ENCODE results near the gene BICD2. TPM values are rescaled to one million over a fixed set of nuclear protein-coding genes. Genes with fewer than 3 reads are reported as not detected.
A peak's percentile ranks its signal among the peaks of the same experiment; 100 is the strongest.

Gene BICD2
- total RNA-seq, 1 donor from 2014 or later, result 29.2 TPM

- Histone ChIP-seq H3K27me3 (ENCODE audit: control insufficient read depth in 3 of 3, insufficient read depth in 3 of 3, low read length in 3 of 3) (peaks cover 17 to 33% (median 25%) of the 10 kb centered on the region in 3 donors), H3K36me3 (ENCODE audit: control insufficient read depth in 3 of 3, insufficient read depth in 3 of 3, low read length in 3 of 3) (no peaks in the 10 kb centered on the region)
Measured at GRCh38 chr9:92795598-92796336, 31.1 kb upstream of the BICD2 start.

GRCh38 chr9:92795000-92795399 is 30.4 kb upstream of the BICD2 start:
- Histone ChIP-seq H3K27me3 (ENCODE audit: control insufficient read depth in 3 of 3, insufficient read depth in 3 of 3, low read length in 3 of 3) (peaks cover 17 to 33% (median 25%) of the 10 kb centered on the region in 3 donors), H3K27ac (ENCODE audit: low read depth, low read length) (no peak overlapping the region), H3K4me3 (ENCODE audit: low read length in 3 of 3) (no peak overlapping the region), H3K9me3 (ENCODE audit: control insufficient read depth in 3 of 3, low read length in 3 of 3) (no peaks in the 10 kb centered on the region), H3K36me3 (ENCODE audit: control insufficient read depth in 3 of 3, insufficient read depth in 3 of 3, low read length in 3 of 3) (no peaks in the 10 kb centered on the region), H3K4me1 (ENCODE audit: control insufficient read depth in 3 of 3, insufficient read depth in 3 of 3, low read length in 3 of 3) (peaks cover 0 to 7% (median 0%) of the 10 kb centered on the region in 3 donors), H3K9ac (ENCODE audit: low read depth in 1 of 3, low read length in 3 of 3) (no peak overlapping the region)

More at GRCh38 chr9:92795598-92796336, 31.1 kb upstream of the BICD2 start:
- no peak overlapping the region for H3K9ac ChIP-seq (ENCODE audit: low read depth in 1 of 3, low read length in 3 of 3)
- no peaks in the 10 kb centered on the region for H3K9me3 ChIP-seq (ENCODE audit: control insufficient read depth in 3 of 3, low read length in 3 of 3)
- H3K4me1 ChIP-seq (ENCODE audit: control insufficient read depth in 3 of 3, insufficient read depth in 3 of 3, low read length in 3 of 3), result peaks cover 0 to 3% (median 0%) of the 10 kb centered on the region in 3 donors
- no peak overlapping the region for H3K27ac ChIP-seq (ENCODE audit: low read depth, low read length)
- H3K4me3 ChIP-seq (ENCODE audit: low read length in 3 of 3), result no peak overlapping the region

- H3K27me3 ChIP-seq (ENCODE audit: control insufficient read depth in 3 of 3, insufficient read depth in 3 of 3, low read length in 3 of 3), result peaks cover 17 to 29% (median 21%) of the 10 kb centered on the region in 3 donors
- H3K4me1 ChIP-seq (ENCODE audit: control insufficient read depth in 3 of 3, insufficient read depth in 3 of 3, low read length in 3 of 3), result peaks cover 0 to 7% (median 0%) of the 10 kb centered on the region in 3 donors
- H3K27ac ChIP-seq (ENCODE audit: low read depth, low read length), result no peak overlapping the region
- no peak overlapping the region for H3K4me3 ChIP-seq (ENCODE audit: low read length in 3 of 3)
- no peaks in the 10 kb centered on the region for H3K36me3 ChIP-seq (ENCODE audit: control insufficient read depth in 3 of 3, insufficient read depth in 3 of 3, low read length in 3 of 3)
- peak overlapping the region in 1 of 3 donors; percentile 33 for H3K9ac ChIP-seq (ENCODE audit: low read depth in 1 of 3, low read length in 3 of 3)
- no peaks in the 10 kb centered on the region for H3K9me3 ChIP-seq (ENCODE audit: control insufficient read depth in 3 of 3, low read length in 3 of 3)
Measured at GRCh38 chr9:92794426-92794825, 29.8 kb upstream of the BICD2 start.

GRCh38 chr9:92790542-92791527 is 26.2 kb upstream of the BICD2 start:
- peaks cover 0 to 11% (median 0%) of the 10 kb centered on the region in 3 donors for H3K27me3 ChIP-seq (ENCODE audit: control insufficient read depth in 3 of 3, insufficient read depth in 3 of 3, low read length in 3 of 3)
- peaks cover 0 to 7% (median 0%) of the 10 kb centered on the region in 3 donors for H3K4me1 ChIP-seq (ENCODE audit: control insufficient read depth in 3 of 3, insufficient read depth in 3 of 3, low read length in 3 of 3)

GRCh38 chr9:92786298-92786697 is 21.7 kb upstream of the BICD2 start:
- H3K27me3 ChIP-seq (ENCODE audit: control insufficient read depth in 3 of 3, insufficient read depth in 3 of 3, low read length in 3 of 3), result no peaks in the 10 kb centered on the region
- peaks cover 0 to 4% (median 0%) of the 10 kb centered on the region in 3 donors for H3K9me3 ChIP-seq (ENCODE audit: control insufficient read depth in 3 of 3, low read length in 3 of 3)
- H3K27ac ChIP-seq (ENCODE audit: low read depth, low read length), result no peak overlapping the region
- no peak overlapping the region for H3K9ac ChIP-seq (ENCODE audit: low read depth in 1 of 3, low read length in 3 of 3)
- no peaks in the 10 kb centered on the region for H3K36me3 ChIP-seq (ENCODE audit: control insufficient read depth in 3 of 3, insufficient read depth in 3 of 3, low read length in 3 of 3)
- no peak overlapping the region for H3K4me3 ChIP-seq (ENCODE audit: low read length in 3 of 3)
- peaks cover 0 to 7% (median 0%) of the 10 kb centered on the region in 3 donors for H3K4me1 ChIP-seq (ENCODE audit: control insufficient read depth in 3 of 3, insufficient read depth in 3 of 3, low read length in 3 of 3)

More at GRCh38 chr9:92790542-92791527, 26.2 kb upstream of the BICD2 start:
- Histone ChIP-seq H3K4me3 (ENCODE audit: low read length in 3 of 3) (peak overlapping the region in 1 of 3 donors; percentile 45), H3K36me3 (ENCODE audit: control insufficient read depth in 3 of 3, insufficient read depth in 3 of 3, low read length in 3 of 3) (no peaks in the 10 kb centered on the region), H3K27ac (ENCODE audit: low read depth, low read length) (no peak overlapping the region), H3K9me3 (ENCODE audit: control insufficient read depth in 3 of 3, low read length in 3 of 3) (peaks cover 0 to 4% (median 0%) of the 10 kb centered on the region in 3 donors), H3K9ac (ENCODE audit: low read depth in 1 of 3, low read length in 3 of 3) (no peak overlapping the region)

- Histone ChIP-seq H3K36me3 (ENCODE audit: control insufficient read depth in 3 of 3, insufficient read depth in 3 of 3, low read length in 3 of 3) (no peaks in the 10 kb centered on the region), H3K27ac (ENCODE audit: low read depth, low read length) (no peak overlapping the region), H3K4me1 (ENCODE audit: control insufficient read depth in 3 of 3, insufficient read depth in 3 of 3, low read length in 3 of 3) (no peaks in the 10 kb centered on the region), H3K4me3 (ENCODE audit: low read length in 3 of 3) (no peak overlapping the region), H3K27me3 (ENCODE audit: control insufficient read depth in 3 of 3, insufficient read depth in 3 of 3, low read length in 3 of 3) (no peaks in the 10 kb centered on the region), H3K9ac (ENCODE audit: low read depth in 1 of 3, low read length in 3 of 3) (no peak overlapping the region), H3K9me3 (ENCODE audit: control insufficient read depth in 3 of 3, low read length in 3 of 3) (peaks cover 0 to 4% (median 0%) of the 10 kb centered on the region in 3 donors)
Measured at GRCh38 chr9:92781899-92782298, 17.3 kb upstream of the BICD2 start.

GRCh38 chr9:92780206-92780605 is 15.6 kb upstream of the BICD2 start:
- Histone ChIP-seq H3K4me3 (ENCODE audit: low read length in 3 of 3) (no peak overlapping the region), H3K36me3 (ENCODE audit: control insufficient read depth in 3 of 3, insufficient read depth in 3 of 3, low read length in 3 of 3) (no peaks in the 10 kb centered on the region), H3K9me3 (ENCODE audit: control insufficient read depth in 3 of 3, low read length in 3 of 3) (no peaks in the 10 kb centered on the region), H3K27ac (ENCODE audit: low read depth, low read length) (no peak overlapping the region), H3K27me3 (ENCODE audit: control insufficient read depth in 3 of 3, insufficient read depth in 3 of 3, low read length in 3 of 3) (no peaks in the 10 kb centered on the region), H3K9ac (ENCODE audit: low read depth in 1 of 3, low read length in 3 of 3) (no peak overlapping the region), H3K4me1 (ENCODE audit: control insufficient read depth in 3 of 3, insufficient read depth in 3 of 3, low read length in 3 of 3) (no peaks in the 10 kb centered on the region)

- no peaks in the 10 kb centered on the region for H3K9me3 ChIP-seq (ENCODE audit: control insufficient read depth in 3 of 3, low read length in 3 of 3)
- H3K27me3 ChIP-seq (ENCODE audit: control insufficient read depth in 3 of 3, insufficient read depth in 3 of 3, low read length in 3 of 3), result no peaks in the 10 kb centered on the region
- no peak overlapping the region for H3K27ac ChIP-seq (ENCODE audit: low read depth, low read length)
- H3K9ac ChIP-seq (ENCODE audit: low read depth in 1 of 3, low read length in 3 of 3), result no peak overlapping the region
- H3K4me3 ChIP-seq (ENCODE audit: low read length in 3 of 3), result no peak overlapping the region
- no peaks in the 10 kb centered on the region for H3K36me3 ChIP-seq (ENCODE audit: control insufficient read depth in 3 of 3, insufficient read depth in 3 of 3, low read length in 3 of 3)
- H3K4me1 ChIP-seq (ENCODE audit: control insufficient read depth in 3 of 3, insufficient read depth in 3 of 3, low read length in 3 of 3), result peaks cover 0 to 3% (median 3%) of the 10 kb centered on the region in 3 donors
Measured at GRCh38 chr9:92775466-92775865, 10.8 kb upstream of the BICD2 start.

GRCh38 chr9:92774274-92774673 is 9.6 kb upstream of the BICD2 start:
- H3K36me3 ChIP-seq (ENCODE audit: control insufficient read depth in 3 of 3, insufficient read depth in 3 of 3, low read length in 3 of 3), result no peaks in the 10 kb centered on the region
- no peaks in the 10 kb centered on the region for H3K27me3 ChIP-seq (ENCODE audit: control insufficient read depth in 3 of 3, insufficient read depth in 3 of 3, low read length in 3 of 3)
- H3K9me3 ChIP-seq (ENCODE audit: control insufficient read depth in 3 of 3, low read length in 3 of 3), result no peaks in the 10 kb centered on the region
- no peak overlapping the region for H3K4me3 ChIP-seq (ENCODE audit: low read length in 3 of 3)
- peaks cover 4 to 8% (median 6%) of the 10 kb centered on the region in 3 donors for H3K4me1 ChIP-seq (ENCODE audit: control insufficient read depth in 3 of 3, insufficient read depth in 3 of 3, low read length in 3 of 3)
- no peak overlapping the region for H3K27ac ChIP-seq (ENCODE audit: low read depth, low read length)
- no peak overlapping the region for H3K9ac ChIP-seq (ENCODE audit: low read depth in 1 of 3, low read length in 3 of 3)

Measured in skeletal muscle tissue (tissue), 4 donors.